AG09309 (cell line): Measurements from ENCODE around the gene MRPL57.

Source experiments
- DNase-seq: peaks from one replicate; pipeline ENCODE4 v3.0.0-alpha.2; 2010; ENCODE audit warnings: low read depth
- H3K4me3 ChIP-seq: 2 replicates; pipeline ENCODE4 v1.5.1; 2011; ENCODE audit warnings: mild to moderate bottlenecking, low read depth, low read length, moderate library complexity; ENCODE audit not compliant: control insufficient read depth
- TF ChIP-seq, protein P1 (sequence below): IDR thresholded peaks from 2 replicates; pipeline ENCODE4 v1.5.1; 2011; ENCODE audit warnings: mild to moderate bottlenecking, low read depth, low read length, inconsistent platforms; ENCODE audit not compliant: insufficient read depth, control insufficient read depth; ENCODE audit errors: missing control alignments

Gene MRPL57

GRCh38 chr13:21139374-21139773 lies 37.1 kb upstream of the MRPL57 start:
- TF ChIP-seq, protein P1, sequence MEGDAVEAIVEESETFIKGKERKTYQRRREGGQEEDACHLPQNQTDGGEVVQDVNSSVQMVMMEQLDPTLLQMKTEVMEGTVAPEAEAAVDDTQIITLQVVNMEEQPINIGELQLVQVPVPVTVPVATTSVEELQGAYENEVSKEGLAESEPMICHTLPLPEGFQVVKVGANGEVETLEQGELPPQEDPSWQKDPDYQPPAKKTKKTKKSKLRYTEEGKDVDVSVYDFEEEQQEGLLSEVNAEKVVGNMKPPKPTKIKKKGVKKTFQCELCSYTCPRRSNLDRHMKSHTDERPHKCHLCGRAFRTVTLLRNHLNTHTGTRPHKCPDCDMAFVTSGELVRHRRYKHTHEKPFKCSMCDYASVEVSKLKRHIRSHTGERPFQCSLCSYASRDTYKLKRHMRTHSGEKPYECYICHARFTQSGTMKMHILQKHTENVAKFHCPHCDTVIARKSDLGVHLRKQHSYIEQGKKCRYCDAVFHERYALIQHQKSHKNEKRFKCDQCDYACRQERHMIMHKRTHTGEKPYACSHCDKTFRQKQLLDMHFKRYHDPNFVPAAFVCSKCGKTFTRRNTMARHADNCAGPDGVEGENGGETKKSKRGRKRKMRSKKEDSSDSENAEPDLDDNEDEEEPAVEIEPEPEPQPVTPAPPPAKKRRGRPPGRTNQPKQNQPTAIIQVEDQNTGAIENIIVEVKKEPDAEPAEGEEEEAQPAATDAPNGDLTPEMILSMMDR = no peak
- H3K4me3 ChIP-seq = peak overlapping the region; percentile 57
- no peak for DNase-seq

DNA sequence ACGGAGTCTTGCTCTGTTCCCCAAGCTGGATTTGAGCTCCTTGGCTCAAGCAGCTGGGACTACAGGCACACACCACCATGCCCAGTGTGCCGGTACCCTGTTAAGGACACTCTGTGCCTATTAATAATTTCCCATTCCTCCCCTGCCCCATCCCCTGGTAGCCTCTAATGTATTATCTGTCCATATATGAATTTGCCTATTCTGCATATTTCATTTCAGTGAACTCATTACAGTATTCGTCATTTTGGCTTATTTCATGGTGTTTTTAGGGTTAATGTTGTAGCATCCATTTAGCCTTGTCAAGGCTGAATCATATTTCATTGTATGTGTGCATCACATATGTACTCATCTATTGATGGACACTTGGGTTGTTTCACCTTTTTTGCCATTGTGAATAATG lies 33.7 kb upstream of the MRPL57 start:
- H3K4me3 ChIP-seq = no peak overlapping the region
- DNase-seq = no peak
- TF ChIP-seq, protein P1 = no peak

DNA sequence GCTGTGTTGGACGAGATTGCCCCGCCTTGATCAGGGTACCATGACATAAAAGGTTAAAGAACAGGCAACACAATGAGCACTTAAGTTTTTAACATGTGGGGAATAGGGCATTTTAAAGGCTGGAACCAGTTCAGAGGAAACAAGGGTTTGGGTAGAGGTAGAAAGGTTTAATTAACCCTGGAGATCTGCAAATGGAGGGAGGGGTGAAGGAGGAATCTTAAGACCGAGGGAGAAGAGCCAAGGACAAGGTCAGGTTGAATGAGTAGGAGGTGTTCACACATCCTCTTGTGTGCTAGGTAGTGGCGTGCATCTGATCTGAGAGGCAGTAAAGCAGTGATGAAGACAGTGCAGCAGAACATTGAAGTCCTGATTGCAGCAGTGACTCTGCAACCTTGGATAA lies 28.6 kb upstream of the MRPL57 start:
- no peak overlapping the region for H3K4me3 ChIP-seq
- TF ChIP-seq, protein P1 = no peak
- DNase-seq = no peak

DNA sequence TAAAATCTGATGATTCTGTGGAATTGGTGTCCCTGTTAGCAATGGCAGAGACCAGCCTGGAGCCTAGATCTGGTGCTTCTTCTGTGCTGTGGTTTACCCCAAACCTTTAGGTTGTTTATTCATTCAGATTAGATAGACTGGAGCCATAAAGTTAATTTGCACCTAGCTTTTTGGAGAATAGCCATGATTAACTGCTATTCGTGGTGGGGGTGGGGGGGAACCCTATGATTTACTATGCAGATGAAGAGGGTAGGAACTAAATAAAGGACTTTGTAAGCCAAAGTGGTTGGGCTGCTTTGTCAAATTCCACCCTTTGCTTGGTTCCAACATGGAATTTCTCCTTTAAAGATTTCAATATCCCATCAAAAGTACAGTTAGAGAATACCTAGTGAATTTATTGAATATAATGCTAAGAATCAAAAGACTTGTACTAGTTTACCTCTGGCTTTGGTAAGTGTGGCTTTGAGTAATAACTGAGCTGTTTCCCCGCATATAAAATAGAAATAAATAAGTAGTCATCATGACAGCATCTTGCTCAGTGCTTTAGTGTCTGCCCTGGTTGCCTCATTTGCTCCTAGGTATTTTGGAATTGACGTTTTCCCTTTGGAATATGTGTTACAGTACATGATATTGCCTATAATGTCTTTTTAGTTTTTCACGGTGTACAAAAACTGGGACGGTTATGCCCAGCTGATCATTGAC lies 27.8 kb upstream of the MRPL57 start:
- TF ChIP-seq, protein P1 = no peak
- DNase-seq = no peak
- H3K4me3 ChIP-seq = no peak overlapping the region

GRCh38 chr13:21149568-21149967 lies 26.9 kb upstream of the MRPL57 start:
- TF ChIP-seq, protein P1 = no peak
- no peak for DNase-seq
- no peak overlapping the region for H3K4me3 ChIP-seq

GRCh38 chr13:21150013-21150412 lies 26.4 kb upstream of the MRPL57 start:
- TF ChIP-seq, protein P1 = no peak
- DNase-seq = no peak
- H3K4me3 ChIP-seq = no peak overlapping the region
